GM23248 (cell line): ENCODE data around the gene ANO1. TPM values are rescaled to one million over a fixed set of nuclear protein-coding genes. Genes with fewer than 3 reads are reported as not detected.

Experiments
- DNase-seq: peaks from one replicate; pipeline ENCODE4 v3.0.0-alpha.2; 2015
- H2AFZ ChIP-seq: fragments of 200-600 bp; sonication (generic); 2 replicates; pipeline ENCODE4 v1.6.1; 2016; ENCODE audit warnings: antibody characterized with exemption
- H3F3A ChIP-seq: fragments of 200-600 bp; sonication (generic); 2 replicates; pipeline ENCODE4 v1.6.1; 2016; ENCODE audit warnings: mild to moderate bottlenecking, antibody characterized with exemption, mixed run types; ENCODE audit not compliant: insufficient read depth
- H3K27ac ChIP-seq: fragments of 200-600 bp; sonication (generic); 2 replicates; pipeline ENCODE4 v1.5.1; 2016; ENCODE audit warnings: mild to moderate bottlenecking
- H3K27me3 ChIP-seq: fragments of 200-600 bp; sonication (generic); replicated peaks from 2 replicates; pipeline ENCODE4 v1.6.1; 2016; ENCODE audit warnings: mild to moderate bottlenecking; ENCODE audit not compliant: insufficient read depth
- H3K36me3 ChIP-seq: fragments of 200-600 bp; sonication (generic); 2 replicates; pipeline ENCODE4 v1.6.1; 2016; ENCODE audit warnings: low read depth, mild to moderate bottlenecking
- H3K4me1 ChIP-seq: fragments of 200-600 bp; sonication (generic); 2 replicates; pipeline ENCODE4 v1.6.1; 2016; ENCODE audit warnings: mild to moderate bottlenecking; ENCODE audit not compliant: insufficient read depth
- H3K4me2 ChIP-seq: fragments of 200-600 bp; sonication (generic); one replicate; pipeline ENCODE4 v1.6.1; 2016; ENCODE audit warnings: mild to moderate bottlenecking; ENCODE audit not compliant: unreplicated experiment
- H3K4me3 ChIP-seq: fragments of 200-600 bp; sonication (generic); 2 replicates; pipeline ENCODE4 v1.5.1; 2016; ENCODE audit warnings: mild to moderate bottlenecking
- H3K79me2 ChIP-seq: fragments of 200-600 bp; sonication (generic); 2 replicates; pipeline ENCODE4 v1.6.1; 2016; ENCODE audit warnings: mild to moderate bottlenecking; ENCODE audit not compliant: insufficient read depth
- H3K9ac ChIP-seq: fragments of 200-600 bp; sonication (generic); 2 replicates; pipeline ENCODE4 v1.6.1; 2016; ENCODE audit warnings: mild to moderate bottlenecking
- H3K9me2 ChIP-seq: fragments of 200-600 bp; sonication (generic); 2 replicates; pipeline ENCODE4 v1.6.1; 2016; ENCODE audit warnings: mixed run types, mild to moderate bottlenecking, moderate library complexity; ENCODE audit not compliant: insufficient read depth
- H3K9me3 ChIP-seq: fragments of 200-600 bp; sonication (generic); one replicate; pipeline ENCODE4 v1.6.1; 2017; ENCODE audit warnings: low read depth
- H4K20me1 ChIP-seq: fragments of 200-600 bp; sonication (generic); 2 replicates; pipeline ENCODE4 v1.6.0; 2016; ENCODE audit not compliant: insufficient read depth
- EZH2 ChIP-seq: fragments of 200-600 bp; sonication (generic); IDR thresholded peaks from 2 replicates; pipeline ENCODE4 v1.6.1; 2018; ENCODE audit warnings: antibody characterized with exemption, mild to moderate bottlenecking; ENCODE audit not compliant: insufficient read depth, poor library complexity, severe bottlenecking
- EZH2phosphoT487 ChIP-seq: fragments of 200-600 bp; sonication (generic); IDR thresholded peaks from 2 replicates; pipeline ENCODE4 v1.6.1; 2018; ENCODE audit warnings: antibody characterized with exemption, moderate library complexity, mild to moderate bottlenecking, low read depth; ENCODE audit not compliant: insufficient read depth
- WGBS, 2 experiments: methylation state at CpG; one replicate each; pipeline ENCODE4 v1.1.6; 2015 to 2017; ENCODE audit warnings: low lambda C conversion rate in 2 of 2, low coverage in 1 of 2; ENCODE audit errors: missing lambda C conversion rate in 2 of 2; 5-methylcytosine and 5-hydroxymethylcytosine counted together
- in situ Hi-C: fragments of 300-500 bp; cut with MboI; formaldehyde crosslinking; loops from 2 replicates; pipeline ENCODE4 v1.15.0; 2020
- polyA plus RNA-seq: library from polyadenylated mRNA; unstranded; fragments of >200 nt; fragmentation: Nextera tagmentation; extraction: Ambion mirVana; gene quantifications from 2 replicates; pipeline ENCODE4 v1.2.1, GENCODE V29; 2016
- total RNA-seq: library from RNA; depleted of rRNA; stranded (reverse); fragments of >200 nt; shearing (Covaris generic); gene quantifications from 2 replicates; pipeline ENCODE4 v1.2.3, GENCODE V29; 2014

The ANO1 gene
- total and polyA plus RNA-seq, 2 experiments from 2014 or later = 0.97 TPM; not detected in 1

- in situ Hi-C loops = no loop called here
- H3K79me2 ChIP-seq = no peaks in the 10 kb centered on the region
- no peaks in the 10 kb centered on the region for H3K36me3 ChIP-seq
- no peaks in the 10 kb centered on the region for H3K4me1 ChIP-seq
- no peaks in the 10 kb centered on the region for H3K9me3 ChIP-seq
- H2AFZ ChIP-seq = no peak overlapping the region
- H3K9me2 ChIP-seq = no peaks in the 10 kb centered on the region
- no peak overlapping the region for H3K4me3 ChIP-seq
- no peaks in the 10 kb centered on the region for H4K20me1 ChIP-seq
- no peaks in the 10 kb centered on the region for H3F3A ChIP-seq
- H3K27me3 ChIP-seq = peaks cover 26% of the 10 kb centered on the region
- H3K4me2 ChIP-seq = no peak overlapping the region
- WGBS, 2 experiments = 88 to 89% methylated on average over 4 of the region's 4 CpGs
- no peak for DNase-seq
- H3K9ac ChIP-seq = no peak overlapping the region
- TF ChIP-seq EZH2phosphoT487 = no peak
- no peak for TF ChIP-seq EZH2
- no peak overlapping the region for H3K27ac ChIP-seq
Measured at GRCh38 chr11:70063555-70063954, 14.6 kb upstream of the ANO1 start.

GRCh38 chr11:70064008-70064725 is 13.9 kb upstream of the ANO1 start:
- no peak for DNase-seq
- no peaks in the 10 kb centered on the region for H4K20me1 ChIP-seq
- TF ChIP-seq EZH2 (no peak), EZH2phosphoT487 (no peak)
- no peak overlapping the region for H3K27ac ChIP-seq
- H3K4me3 ChIP-seq = no peak overlapping the region
- no peaks in the 10 kb centered on the region for H3F3A ChIP-seq
- no peaks in the 10 kb centered on the region for H3K79me2 ChIP-seq
- H3K9ac ChIP-seq = no peak overlapping the region
- in situ Hi-C loops = no loop called here
- H3K4me2 ChIP-seq = no peak overlapping the region
- H3K36me3 ChIP-seq = no peaks in the 10 kb centered on the region
- no peaks in the 10 kb centered on the region for H3K9me3 ChIP-seq
- 15 to 26% methylated on average over 10 of the region's 10 CpGs for WGBS, 2 experiments
- no peak overlapping the region for H2AFZ ChIP-seq
- H3K4me1 ChIP-seq = no peaks in the 10 kb centered on the region
- H3K27me3 ChIP-seq = peaks cover 31% of the 10 kb centered on the region
- no peaks in the 10 kb centered on the region for H3K9me2 ChIP-seq

GRCh38 chr11:70064726-70065317 is 13.3 kb upstream of the ANO1 start:
- H3K9ac ChIP-seq = no peak overlapping the region
- TF ChIP-seq EZH2phosphoT487 = no peak
- TF ChIP-seq EZH2 = no peak

GRCh38 chr11:70065318-70066135 is 12.6 kb upstream of the ANO1 start:
- no peak overlapping the region for H3K27ac ChIP-seq

More at GRCh38 chr11:70064726-70065317, 13.3 kb upstream of the ANO1 start:
- H4K20me1 ChIP-seq = no peaks in the 10 kb centered on the region
- H3K9me2 ChIP-seq = no peaks in the 10 kb centered on the region
- no peak overlapping the region for H3K4me3 ChIP-seq
- no peaks in the 10 kb centered on the region for H3K4me1 ChIP-seq
- H3K4me2 ChIP-seq = no peak overlapping the region
- WGBS, 2 experiments = 57 to 58% methylated on average over 8 of the region's 8 CpGs
- peaks cover 37% of the 10 kb centered on the region for H3K27me3 ChIP-seq
- no peak overlapping the region for H2AFZ ChIP-seq
- DNase-seq = no peak
- H3K27ac ChIP-seq = no peak overlapping the region
- no peaks in the 10 kb centered on the region for H3K79me2 ChIP-seq
- H3F3A ChIP-seq = no peaks in the 10 kb centered on the region
- H3K9me3 ChIP-seq = no peaks in the 10 kb centered on the region
- in situ Hi-C loops = no loop called here
- no peaks in the 10 kb centered on the region for H3K36me3 ChIP-seq

More at GRCh38 chr11:70065318-70066135, 12.6 kb upstream of the ANO1 start:
- H3K9me2 ChIP-seq = no peaks in the 10 kb centered on the region
- no peak overlapping the region for H3K9ac ChIP-seq
- no peaks in the 10 kb centered on the region for H3F3A ChIP-seq
- TF ChIP-seq EZH2 (no peak), EZH2phosphoT487 (no peak)
- no peak for DNase-seq
- no peaks in the 10 kb centered on the region for H3K79me2 ChIP-seq
- no peak overlapping the region for H3K4me2 ChIP-seq
- no peaks in the 10 kb centered on the region for H3K36me3 ChIP-seq
- no peaks in the 10 kb centered on the region for H3K9me3 ChIP-seq
- no peaks in the 10 kb centered on the region for H4K20me1 ChIP-seq
- no peak overlapping the region for H3K4me3 ChIP-seq
- in situ Hi-C loops = no loop called here
- 61 to 63% methylated on average over 21 to 25 of the region's 25 CpGs for WGBS, 2 experiments
- peaks cover 34% of the 10 kb centered on the region for H3K27me3 ChIP-seq
- no peaks in the 10 kb centered on the region for H3K4me1 ChIP-seq
- H2AFZ ChIP-seq = no peak overlapping the region
